ENCODE data around the gene MYO5A. TPM values are rescaled to one million over a fixed set of nuclear protein-coding genes. Genes with fewer than 3 reads are reported as not detected.
"Not testable (repeated sequence)": the region's sequence is repeated elsewhere in the genome, so short reads cannot be mapped to it uniquely, and the experiment has no call there.

The MYO5A gene
- total RNA-seq, 1 donor from 2014 or later = 15.7 TPM

- H3K4me3 ChIP-seq (ENCODE audit: low read depth, low read length) = no peak overlapping the region
- no peak for TF ChIP-seq CTCF (conservative IDR thresholded peaks at IDR 0.05; ENCODE audit: low read depth, low read length)
- DNase-seq (ENCODE audit: low read depth) = no peak
These were observed 110.7 kb downstream of the MYO5A start for GRCh38 chr15:52417957-52418356.

- DNase-seq (ENCODE audit: low read depth) = no peak
- TF ChIP-seq CTCF (conservative IDR thresholded peaks at IDR 0.05; ENCODE audit: low read depth, low read length) = no peak
- H3K4me3 ChIP-seq (ENCODE audit: low read depth, low read length) = no peak overlapping the region
These were observed 111.2 kb downstream of the MYO5A start for GRCh38 chr15:52417521-52417920.

- not testable (repeated sequence) for H3K4me3 ChIP-seq (ENCODE audit: low read depth, low read length); DNase-seq (ENCODE audit: low read depth)
These were observed 112.1 kb downstream of the MYO5A start for GRCh38 chr15:52416566-52416965.

GRCh38 chr15:52415628-52416027 lies 113.1 kb downstream of the MYO5A start:
- no peak for DNase-seq (ENCODE audit: low read depth)
- H3K4me3 ChIP-seq (ENCODE audit: low read depth, low read length) = no peak overlapping the region
- no peak for TF ChIP-seq CTCF (conservative IDR thresholded peaks at IDR 0.05; ENCODE audit: low read depth, low read length)

GRCh38 chr15:52414936-52415335 lies 113.7 kb downstream of the MYO5A start:
- DNase-seq (ENCODE audit: low read depth) = no peak
- no peak overlapping the region for H3K4me3 ChIP-seq (ENCODE audit: low read depth, low read length)
- no peak for TF ChIP-seq CTCF (conservative IDR thresholded peaks at IDR 0.05; ENCODE audit: low read depth, low read length)

- no peak for TF ChIP-seq CTCF (conservative IDR thresholded peaks at IDR 0.05; ENCODE audit: low read depth, low read length)
- no peak overlapping the region for H3K4me3 ChIP-seq (ENCODE audit: low read depth, low read length)
- no peak for DNase-seq (ENCODE audit: low read depth)
These were observed 119.9 kb downstream of the MYO5A start for GRCh38 chr15:52408823-52409222.

GRCh38 chr15:52407374-52407773 lies 121.3 kb downstream of the MYO5A start:
- DNase-seq (ENCODE audit: low read depth) = no peak
- no peak for TF ChIP-seq CTCF (conservative IDR thresholded peaks at IDR 0.05; ENCODE audit: low read depth, low read length)
- no peak overlapping the region for H3K4me3 ChIP-seq (ENCODE audit: low read depth, low read length)

- no peak overlapping the region for H3K4me3 ChIP-seq (ENCODE audit: low read depth, low read length)
- no peak for DNase-seq (ENCODE audit: low read depth)
- TF ChIP-seq CTCF (conservative IDR thresholded peaks at IDR 0.05; ENCODE audit: low read depth, low read length) = no peak
These were observed 122.1 kb downstream of the MYO5A start for GRCh38 chr15:52406601-52407000.
